Measurements from ENCODE around the gene MC5R. TPM values are rescaled to one million over a fixed set of nuclear protein-coding genes. Genes with fewer than 3 reads are reported as not detected.

The MC5R gene
- total and polyA plus RNA-seq, 10 of the 15 experiments (the other 5 are each of a cell fraction or from before 2014, with no cell fraction given), result not detected

DNA sequence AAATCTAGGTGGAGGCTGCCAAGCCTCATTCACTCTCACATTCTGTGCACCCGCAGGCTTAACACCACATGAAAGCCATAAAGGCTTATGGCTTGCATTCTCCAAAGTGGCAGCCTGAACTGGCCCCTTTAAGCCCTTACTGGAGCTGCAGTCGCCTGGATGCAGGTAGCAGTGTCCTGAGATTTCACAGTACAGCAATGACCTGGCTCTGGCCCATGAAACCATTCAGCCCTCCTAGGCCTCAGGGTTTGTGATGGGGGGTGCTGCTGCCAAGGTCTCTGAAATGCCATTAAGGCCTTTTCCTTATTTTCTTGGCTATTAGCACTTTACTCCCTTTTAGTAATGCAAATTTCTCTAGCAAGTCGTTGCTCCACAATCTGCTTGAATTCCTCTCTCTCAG, 48.9 kb upstream of the MC5R start (continued):
- no peak for TF ChIP-seq NFYB (IDR thresholded peaks at IDR 0.05; ENCODE audit: insufficient read depth, low read depth, low read length)

DNA sequence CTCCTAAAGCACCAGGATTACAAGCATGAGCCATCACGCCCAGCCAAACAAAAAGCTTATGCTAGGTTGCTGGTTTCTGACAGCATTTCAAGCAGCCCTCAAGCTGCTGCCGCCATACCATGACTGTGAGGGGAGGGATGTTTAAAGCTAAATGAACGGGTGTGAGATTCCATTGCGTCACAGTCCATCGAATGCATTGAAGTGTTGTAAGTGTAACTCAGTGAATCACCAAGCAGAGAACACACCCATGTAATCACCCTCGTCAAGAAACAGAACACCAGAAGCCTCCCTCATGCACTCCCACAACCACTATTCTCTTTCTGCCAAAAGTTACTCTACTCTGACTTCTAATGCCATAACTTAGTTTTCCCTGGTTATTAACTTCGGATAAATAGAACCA, 32.8 kb upstream of the MC5R start:
- BruUV-seq (replicated peaks), result no TSS peak
- no peak overlapping the region for H3K27ac ChIP-seq (ENCODE audit: control insufficient read depth, insufficient read depth)
- H3K36me3 ChIP-seq (ENCODE audit: control insufficient read depth in 2 of 2, insufficient read depth in 2 of 2, low read length in 1 of 2), result no peaks in the 10 kb centered on the region
- RAD21 ChIA-PET (ENCODE audit: unreplicated experiment), result interaction anchor here (0.8 kb wide), 1 partner anchor 575 kb away, joined by 3 read pairs; no protein-coding TSS in a partner anchor
- H3K4me3 ChIP-seq, result no peak overlapping the region
- no peak for FAIRE-seq
- CTCF ChIA-PET, result interaction anchor here (0.7 kb wide), 1 partner anchor 22 kb away, joined by 3 read pairs; no protein-coding TSS in a partner anchor
- intact Hi-C loops (cut with micrococcal nuclease; ENCODE audit: unreplicated experiment), result no loop called here
- 64% methylated on average over 7 of the region's 7 CpGs for WGBS (ENCODE audit: insufficient coverage, insufficient replicate concordance, low lambda C conversion rate, missing lambda C conversion rate)
- POLR2A ChIA-PET, result no interaction called here
- no peaks in the 10 kb centered on the region for H3K4me1 ChIP-seq (ENCODE audit: control insufficient read depth, insufficient read depth, low read length)
- no peaks in the 10 kb centered on the region for H4K20me1 ChIP-seq (ENCODE audit: control insufficient read depth, insufficient read depth)
- no peaks in the 10 kb centered on the region for H3K79me2 ChIP-seq (ENCODE audit: control insufficient read depth, insufficient read depth, low read length)
- SMC1A ChIA-PET (ENCODE audit: uncharacterized antibody, unreplicated experiment), result no interaction called here
- H3K9me3 ChIP-seq (replicated peaks; ENCODE audit: control insufficient read depth, insufficient read depth, low read length), result no peaks in the 10 kb centered on the region
- no peak for ATAC-seq
- in situ Hi-C loops (cut with MboI), result no loop called here
- H2AFZ ChIP-seq (ENCODE audit: control insufficient read depth, low read depth, low read length), result no peak overlapping the region
- H3K9ac ChIP-seq (ENCODE audit: control insufficient read depth, insufficient read depth, low read length), result no peak overlapping the region
- H3K27me3 ChIP-seq (replicated peaks in 1 of 2; ENCODE audit: control insufficient read depth in 2 of 2, insufficient read depth in 2 of 2, low read length in 1 of 2), result no peaks in the 10 kb centered on the region
- no peak overlapping the region for H3K4me2 ChIP-seq (ENCODE audit: control insufficient read depth, insufficient read depth)
- no peak for DNase-seq (ENCODE audit: low read depth, low spot score)
- TF ChIP-seq NFXL1 (IDR thresholded peaks at IDR 0.05; ENCODE audit: borderline replicate concordance) (no peak), HCFC1 (IDR thresholded peaks at IDR 0.05; ENCODE audit: low read length) (no peak), ZZZ3 (IDR thresholded peaks at IDR 0.05; ENCODE audit: control insufficient read depth, insufficient read length, low read depth) (no peak), SMAD5 (IDR thresholded peaks at IDR 0.05; ENCODE audit: low read depth) (no peak), IRF4 (IDR thresholded peaks at IDR 0.05; ENCODE audit: low read depth, low read length) (no peak), ETV6 (conservative IDR thresholded peaks at IDR 0.05 in 1 of 2, IDR thresholded peaks at IDR 0.05 in 1 of 2; ENCODE audit: borderline replicate concordance in 1 of 2, low read depth in 1 of 2) (no peak), KLF5 (IDR thresholded peaks at IDR 0.05; ENCODE audit: partially characterized antibody) (no peak), DPF2 (IDR thresholded peaks at IDR 0.05) (no peak), MTA3 (IDR thresholded peaks at IDR 0.05; ENCODE audit: borderline replicate concordance, low read length) (no peak), CREB1 (IDR thresholded peaks at IDR 0.05; ENCODE audit: low read depth) (no peak), MEF2B (IDR thresholded peaks at IDR 0.05; ENCODE audit: partially characterized antibody, poor library complexity, severe bottlenecking) (no peak), POLR2AphosphoS2 (IDR thresholded peaks at IDR 0.05; ENCODE audit: low read depth, low read length) (no peak), TAF1 (IDR thresholded peaks at IDR 0.05; ENCODE audit: borderline replicate concordance, low read depth, low read length) (no peak), NFYB (IDR thresholded peaks at IDR 0.05; ENCODE audit: insufficient read depth, low read depth, low read length) (no peak)
- TF ChIP-seq, protein P1, sequence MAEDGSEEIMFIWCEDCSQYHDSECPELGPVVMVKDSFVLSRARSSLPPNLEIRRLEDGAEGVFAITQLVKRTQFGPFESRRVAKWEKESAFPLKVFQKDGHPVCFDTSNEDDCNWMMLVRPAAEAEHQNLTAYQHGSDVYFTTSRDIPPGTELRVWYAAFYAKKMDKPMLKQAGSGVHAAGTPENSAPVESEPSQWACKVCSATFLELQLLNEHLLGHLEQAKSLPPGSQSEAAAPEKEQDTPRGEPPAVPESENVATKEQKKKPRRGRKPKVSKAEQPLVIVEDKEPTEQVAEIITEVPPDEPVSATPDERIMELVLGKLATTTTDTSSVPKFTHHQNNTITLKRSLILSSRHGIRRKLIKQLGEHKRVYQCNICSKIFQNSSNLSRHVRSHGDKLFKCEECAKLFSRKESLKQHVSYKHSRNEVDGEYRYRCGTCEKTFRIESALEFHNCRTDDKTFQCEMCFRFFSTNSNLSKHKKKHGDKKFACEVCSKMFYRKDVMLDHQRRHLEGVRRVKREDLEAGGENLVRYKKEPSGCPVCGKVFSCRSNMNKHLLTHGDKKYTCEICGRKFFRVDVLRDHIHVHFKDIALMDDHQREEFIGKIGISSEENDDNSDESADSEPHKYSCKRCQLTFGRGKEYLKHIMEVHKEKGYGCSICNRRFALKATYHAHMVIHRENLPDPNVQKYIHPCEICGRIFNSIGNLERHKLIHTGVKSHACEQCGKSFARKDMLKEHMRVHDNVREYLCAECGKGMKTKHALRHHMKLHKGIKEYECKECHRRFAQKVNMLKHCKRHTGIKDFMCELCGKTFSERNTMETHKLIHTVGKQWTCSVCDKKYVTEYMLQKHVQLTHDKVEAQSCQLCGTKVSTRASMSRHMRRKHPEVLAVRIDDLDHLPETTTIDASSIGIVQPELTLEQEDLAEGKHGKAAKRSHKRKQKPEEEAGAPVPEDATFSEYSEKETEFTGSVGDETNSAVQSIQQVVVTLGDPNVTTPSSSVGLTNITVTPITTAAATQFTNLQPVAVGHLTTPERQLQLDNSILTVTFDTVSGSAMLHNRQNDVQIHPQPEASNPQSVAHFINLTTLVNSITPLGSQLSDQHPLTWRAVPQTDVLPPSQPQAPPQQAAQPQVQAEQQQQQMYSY (CRISPR knock-in tag; IDR thresholded peaks at IDR 0.05), result no peak
- TF ChIP-seq, protein P2, sequence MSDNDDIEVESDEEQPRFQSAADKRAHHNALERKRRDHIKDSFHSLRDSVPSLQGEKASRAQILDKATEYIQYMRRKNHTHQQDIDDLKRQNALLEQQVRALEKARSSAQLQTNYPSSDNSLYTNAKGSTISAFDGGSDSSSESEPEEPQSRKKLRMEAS (IDR thresholded peaks at IDR 0.05; ENCODE audit: low read depth, low read length), result no peak
- TF ChIP-seq, protein P3, sequence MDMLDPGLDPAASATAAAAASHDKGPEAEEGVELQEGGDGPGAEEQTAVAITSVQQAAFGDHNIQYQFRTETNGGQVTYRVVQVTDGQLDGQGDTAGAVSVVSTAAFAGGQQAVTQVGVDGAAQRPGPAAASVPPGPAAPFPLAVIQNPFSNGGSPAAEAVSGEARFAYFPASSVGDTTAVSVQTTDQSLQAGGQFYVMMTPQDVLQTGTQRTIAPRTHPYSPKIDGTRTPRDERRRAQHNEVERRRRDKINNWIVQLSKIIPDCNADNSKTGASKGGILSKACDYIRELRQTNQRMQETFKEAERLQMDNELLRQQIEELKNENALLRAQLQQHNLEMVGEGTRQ (IDR thresholded peaks at IDR 0.05; ENCODE audit: borderline replicate concordance, low read depth, low read length), result no peak
- TF ChIP-seq, protein P4, sequence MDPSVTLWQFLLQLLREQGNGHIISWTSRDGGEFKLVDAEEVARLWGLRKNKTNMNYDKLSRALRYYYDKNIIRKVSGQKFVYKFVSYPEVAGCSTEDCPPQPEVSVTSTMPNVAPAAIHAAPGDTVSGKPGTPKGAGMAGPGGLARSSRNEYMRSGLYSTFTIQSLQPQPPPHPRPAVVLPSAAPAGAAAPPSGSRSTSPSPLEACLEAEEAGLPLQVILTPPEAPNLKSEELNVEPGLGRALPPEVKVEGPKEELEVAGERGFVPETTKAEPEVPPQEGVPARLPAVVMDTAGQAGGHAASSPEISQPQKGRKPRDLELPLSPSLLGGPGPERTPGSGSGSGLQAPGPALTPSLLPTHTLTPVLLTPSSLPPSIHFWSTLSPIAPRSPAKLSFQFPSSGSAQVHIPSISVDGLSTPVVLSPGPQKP (IDR thresholded peaks at IDR 0.05; ENCODE audit: low read depth, low read length), result no peak

Data from GM12878 (cell line).